Hepatic stellate cell (primary cell): ENCODE data around the gene TRMT1.

ENCODE experiments used
- DNase-seq: peaks from one replicate; pipeline ENCODE4 v3.0.0; 2011; ENCODE audit warnings: low spot score

TRMT1 gene

GRCh38 chr19:13122980-13123957 is 6.7 kb upstream of the TRMT1 start:
- DNase-seq, result no peak

- DNase-seq, result no peak
Observed at GRCh38 chr19:13122275-13122878, 5.8 kb upstream of the TRMT1 start.

- no peak for DNase-seq
Observed at GRCh38 chr19:13121551-13122274, 5.2 kb upstream of the TRMT1 start.

- DNase-seq, result peak; percentile 73
Observed at GRCh38 chr19:13120817-13121216, 4.3 kb upstream of the TRMT1 start.

- DNase-seq, result no peak
Observed at GRCh38 chr19:13120031-13120430, 3.5 kb upstream of the TRMT1 start.

GRCh38 chr19:13119627-13120026 is 3.1 kb upstream of the TRMT1 start:
- no peak for DNase-seq

- DNase-seq, result peak; percentile 54
Observed at GRCh38 chr19:13118424-13119193, 2.1 kb upstream of the TRMT1 start.

- DNase-seq, result peak; percentile 97
Observed at GRCh38 chr19:13117772-13118423, 1.4 kb upstream of the TRMT1 start, which contains the start of gene NACC1. Gene NACC1 (plus strand): TSS chr19:13118264. CDS start chr19:13135208, 16,944 bp downstream.

GRCh38 chr19:13117176-13117771 is 734 bp upstream of the TRMT1 start:
- DNase-seq, result no peak

GRCh38 chr19:13115936-13116281 is 631 bp downstream of the TRMT1 start:
- DNase-seq, result no peak

GRCh38 chr19:13112555-13112954 is 4.0 kb downstream of the TRMT1 start:
- DNase-seq, result no peak

- no peak for DNase-seq
Observed at GRCh38 chr19:13110099-13110610, 6.4 kb downstream of the TRMT1 start.

- no peak for DNase-seq
Observed at GRCh38 chr19:13109361-13110098, 7.0 kb downstream of the TRMT1 start.

- no peak for DNase-seq
Observed at GRCh38 chr19:13104848-13105711, 11.5 kb downstream of the TRMT1 start.

- DNase-seq, result peak; percentile 58
Observed at GRCh38 chr19:13104360-13104847, 12.1 kb downstream of the TRMT1 start.

- no peak for DNase-seq
Observed at GRCh38 chr19:13103581-13104359, 12.8 kb downstream of the TRMT1 start.

- DNase-seq, result peak; percentile 82
Observed at GRCh38 chr19:13102666-13103580, 13.6 kb downstream of the TRMT1 start, which contains the start of gene LYL1. Gene LYL1 (minus strand): TSS chr19:13102858. CDS start chr19:13101171, 1,687 bp downstream.
